Breast epithelium (tissue), 4 donors: ENCODE results near the gene KDM6A. TPM values are rescaled to one million over a fixed set of nuclear protein-coding genes. Genes with fewer than 3 reads are reported as not detected.
"Not testable (repeated sequence)": the region's sequence is repeated elsewhere in the genome, so short reads cannot be mapped to it uniquely, and the experiment has no call there.

ENCODE experiments used
- DNase-seq, 2 donors: peaks; one replicate each; pipeline ENCODE4 v3.0.0-alpha.2; 2019; ENCODE audit warnings: low spot score in 2 of 2
- H3K27ac ChIP-seq, 2 donors: fragments of 200-600 bp; sonication (generic) in 1 of 2; one replicate each; pipeline ENCODE4 v1.5.1; 2016 to 2019; ENCODE audit warnings: mild to moderate bottlenecking in 1 of 2
- H3K27me3 ChIP-seq, 2 donors: fragments of 200-600 bp; sonication (generic) in 1 of 2; one replicate each; pipeline versions ENCODE4 v1.5.1 to v1.6.0; 2017 to 2019; ENCODE audit warnings: control low read depth in 1 of 2, mild to moderate bottlenecking in 1 of 2
- H3K36me3 ChIP-seq: fragments of 200-600 bp; one replicate; pipeline ENCODE4 v1.5.1; 2019
- H3K4me1 ChIP-seq, 2 donors: fragments of 200-600 bp; sonication (generic); one replicate each; pipeline ENCODE4 v1.5.1; 2016 to 2019; ENCODE audit warnings: control low read depth in 1 of 2
- H3K4me3 ChIP-seq, 3 donors: fragments of 200-600 bp; sonication (generic); 1 replicate in 2 of 3; 2 replicates in 1 of 3; pipeline ENCODE4 v1.5.1; 2016 to 2019; ENCODE audit warnings: mild to moderate bottlenecking in 3 of 3, moderate library complexity in 2 of 3
- H3K9me3 ChIP-seq, 2 donors: fragments of 200-600 bp; sonication (generic) in 1 of 2; one replicate each; pipeline ENCODE4 v1.5.1; 2016 to 2019; ENCODE audit warnings: control low read depth in 1 of 2
- POLR2A ChIP-seq: fragments of 450-650 bp; IDR thresholded peaks from one replicate; pipeline ENCODE4 v1.6.1; 2016; ENCODE audit warnings: antibody characterized with exemption, mild to moderate bottlenecking, moderate library complexity
- POLR2AphosphoS5 ChIP-seq, 3 donors: sonication (generic); formaldehyde crosslinking; IDR thresholded peaks; one replicate each; pipeline ENCODE4 v1.6.1; 2017; ENCODE audit warnings: antibody characterized with exemption in 3 of 3
- intact Hi-C: fragments of 100-400 bp; cut with DNase I; formaldehyde crosslinking; loops from one replicate; pipeline ENCODE4 v1.15.1; 2023; ENCODE audit warnings: low total_unique reads
- total RNA-seq, 3 donors: library from RNA; depleted of rRNA; stranded (reverse); fragments of >200 nt; gene quantifications; one replicate each; pipeline ENCODE4 v1.1.0, GENCODE V29; 2016
- TF ChIP-seq, protein P1 (sequence below), 3 donors: fragments of 450-650 bp; IDR thresholded peaks; one replicate each; pipeline ENCODE4 v1.5.1; 2016 to 2017; ENCODE audit warnings: antibody characterized with exemption in 3 of 3, mild to moderate bottlenecking in 3 of 3, moderate library complexity in 3 of 3

The KDM6A gene
- total RNA-seq, 3 donors from 2014 or later, result 27.4 to 109 (median 65.5) TPM

DNA sequence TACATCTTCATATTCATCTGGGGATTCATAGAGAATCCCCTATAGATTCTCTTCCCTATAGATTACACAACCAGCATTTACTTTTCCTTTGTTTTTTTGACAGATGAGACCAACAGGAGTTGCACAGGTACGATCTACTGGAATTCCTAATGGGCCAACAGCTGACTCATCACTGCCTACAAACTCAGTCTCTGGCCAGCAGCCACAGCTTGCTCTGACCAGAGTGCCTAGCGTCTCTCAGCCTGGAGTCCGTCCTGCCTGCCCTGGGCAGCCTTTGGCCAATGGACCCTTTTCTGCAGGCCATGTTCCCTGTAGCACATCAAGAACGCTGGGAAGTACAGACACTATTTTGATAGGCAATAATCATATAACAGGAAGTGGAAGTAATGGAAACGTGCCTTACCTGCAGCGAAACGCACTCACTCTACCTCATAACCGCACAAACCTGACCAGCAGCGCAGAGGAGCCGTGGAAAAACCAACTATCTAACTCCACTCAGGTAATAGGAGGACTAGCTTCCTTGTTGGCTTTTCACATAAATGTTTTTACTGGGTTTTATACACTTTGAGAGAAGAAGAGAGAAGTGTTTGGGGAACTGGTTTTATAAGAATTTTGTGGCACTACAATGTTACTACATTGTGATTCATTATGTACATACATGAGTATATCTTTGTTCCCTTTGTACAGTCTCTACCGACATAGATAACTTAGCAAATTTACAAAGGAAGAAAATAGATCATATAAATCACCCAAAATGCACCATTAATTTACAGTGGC is 190.5 kb downstream of the KDM6A start:
- H3K4me3 ChIP-seq, result no peak overlapping the region
- DNase-seq, result no peak
- H3K27ac ChIP-seq, result no peak overlapping the region
- no peaks in the 10 kb centered on the region for H3K36me3 ChIP-seq
- no peaks in the 10 kb centered on the region for H3K27me3 ChIP-seq
- intact Hi-C loops, result no loop called here
- H3K4me1 ChIP-seq, result no peaks in the 10 kb centered on the region
- no peaks in the 10 kb centered on the region for H3K9me3 ChIP-seq
- TF ChIP-seq, protein P1, sequence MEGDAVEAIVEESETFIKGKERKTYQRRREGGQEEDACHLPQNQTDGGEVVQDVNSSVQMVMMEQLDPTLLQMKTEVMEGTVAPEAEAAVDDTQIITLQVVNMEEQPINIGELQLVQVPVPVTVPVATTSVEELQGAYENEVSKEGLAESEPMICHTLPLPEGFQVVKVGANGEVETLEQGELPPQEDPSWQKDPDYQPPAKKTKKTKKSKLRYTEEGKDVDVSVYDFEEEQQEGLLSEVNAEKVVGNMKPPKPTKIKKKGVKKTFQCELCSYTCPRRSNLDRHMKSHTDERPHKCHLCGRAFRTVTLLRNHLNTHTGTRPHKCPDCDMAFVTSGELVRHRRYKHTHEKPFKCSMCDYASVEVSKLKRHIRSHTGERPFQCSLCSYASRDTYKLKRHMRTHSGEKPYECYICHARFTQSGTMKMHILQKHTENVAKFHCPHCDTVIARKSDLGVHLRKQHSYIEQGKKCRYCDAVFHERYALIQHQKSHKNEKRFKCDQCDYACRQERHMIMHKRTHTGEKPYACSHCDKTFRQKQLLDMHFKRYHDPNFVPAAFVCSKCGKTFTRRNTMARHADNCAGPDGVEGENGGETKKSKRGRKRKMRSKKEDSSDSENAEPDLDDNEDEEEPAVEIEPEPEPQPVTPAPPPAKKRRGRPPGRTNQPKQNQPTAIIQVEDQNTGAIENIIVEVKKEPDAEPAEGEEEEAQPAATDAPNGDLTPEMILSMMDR (IDR thresholded peaks at IDR 0.05), result no peak
- TF ChIP-seq POLR2A (no peak), POLR2AphosphoS5 (IDR thresholded peaks at IDR 0.05) (no peak)

DNA sequence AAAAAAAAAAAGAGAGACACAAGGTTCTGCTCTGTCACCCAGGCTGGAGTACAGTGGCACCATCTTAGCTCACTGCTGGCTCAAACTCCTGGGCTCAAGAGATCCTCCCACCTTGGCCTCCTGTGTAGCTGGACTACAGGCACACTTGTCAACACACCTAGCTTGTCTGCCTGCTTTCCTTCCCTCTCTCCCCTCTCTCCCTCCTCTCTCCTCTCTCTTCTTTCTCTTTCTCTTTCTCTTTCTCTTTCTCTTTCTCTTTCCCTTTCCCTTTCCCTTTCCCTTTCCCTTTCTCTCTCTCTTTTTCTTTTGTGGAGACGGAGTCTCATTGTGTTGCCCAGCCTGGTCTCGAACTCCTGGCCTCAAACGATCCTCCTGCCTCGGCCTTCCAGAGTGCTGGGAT is 195.6 kb downstream of the KDM6A start:
- Histone ChIP-seq H3K4me3 (no peak overlapping the region), H3K4me1 (no peaks in the 10 kb centered on the region), H3K27ac (no peak overlapping the region), H3K27me3 (no peaks in the 10 kb centered on the region), H3K9me3 (no peaks in the 10 kb centered on the region), H3K36me3 (no peaks in the 10 kb centered on the region)
- no peak for DNase-seq
- intact Hi-C loops, result no loop called here
- TF ChIP-seq POLR2A (no peak), POLR2AphosphoS5 (IDR thresholded peaks at IDR 0.05) (no peak)
- TF ChIP-seq, protein P1 (IDR thresholded peaks at IDR 0.05), result no peak

DNA sequence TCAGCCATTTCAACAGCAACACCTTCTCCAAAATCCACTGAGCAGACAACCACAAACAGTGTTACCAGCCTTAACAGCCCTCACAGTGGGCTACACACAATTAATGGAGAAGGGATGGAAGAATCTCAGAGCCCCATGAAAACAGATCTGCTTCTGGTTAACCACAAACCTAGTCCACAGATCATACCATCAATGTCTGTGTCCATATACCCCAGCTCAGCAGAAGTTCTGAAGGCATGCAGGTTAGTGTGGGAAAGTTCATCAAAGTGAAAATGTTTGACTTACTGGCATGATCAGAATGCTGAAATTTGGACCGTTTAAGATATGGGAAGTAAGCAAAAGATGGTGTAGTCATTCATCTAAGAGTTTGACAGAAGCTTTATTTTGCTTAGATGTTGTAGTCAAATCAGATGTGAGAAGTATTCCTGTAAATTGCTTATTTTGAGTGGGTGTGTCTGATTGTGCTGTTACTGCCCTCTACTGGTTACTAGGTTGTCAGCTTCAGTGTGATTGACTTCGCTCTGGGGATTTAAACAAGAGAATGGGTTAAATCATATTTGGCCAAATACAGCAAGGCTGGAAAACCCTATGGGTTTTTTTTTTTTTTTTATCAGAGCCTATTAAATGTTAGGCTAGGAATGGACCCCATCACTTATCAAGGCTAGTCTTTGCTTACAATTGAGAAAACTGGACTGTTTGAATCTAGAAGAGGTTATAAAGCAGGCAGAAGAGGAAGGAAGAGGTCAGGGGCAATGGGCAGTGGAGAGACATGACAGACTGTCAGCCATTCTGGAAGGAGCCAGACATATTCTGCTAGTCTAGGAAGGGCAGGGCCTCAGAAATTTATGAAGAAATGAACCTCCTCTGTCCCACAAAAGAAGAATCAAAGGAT is 197.4 kb downstream of the KDM6A start:
- Histone ChIP-seq H3K4me3 (no peak overlapping the region), H3K36me3 (no peaks in the 10 kb centered on the region), H3K27me3 (no peaks in the 10 kb centered on the region), H3K27ac (no peak overlapping the region), H3K9me3 (no peaks in the 10 kb centered on the region), H3K4me1 (no peaks in the 10 kb centered on the region)
- intact Hi-C loops, result no loop called here
- DNase-seq, result no peak
- TF ChIP-seq, protein P1 (IDR thresholded peaks at IDR 0.05), result peak in 2 of 3 donors; percentile 27 to 40
- TF ChIP-seq POLR2AphosphoS5 (IDR thresholded peaks at IDR 0.05) (no peak), POLR2A (no peak)

DNA sequence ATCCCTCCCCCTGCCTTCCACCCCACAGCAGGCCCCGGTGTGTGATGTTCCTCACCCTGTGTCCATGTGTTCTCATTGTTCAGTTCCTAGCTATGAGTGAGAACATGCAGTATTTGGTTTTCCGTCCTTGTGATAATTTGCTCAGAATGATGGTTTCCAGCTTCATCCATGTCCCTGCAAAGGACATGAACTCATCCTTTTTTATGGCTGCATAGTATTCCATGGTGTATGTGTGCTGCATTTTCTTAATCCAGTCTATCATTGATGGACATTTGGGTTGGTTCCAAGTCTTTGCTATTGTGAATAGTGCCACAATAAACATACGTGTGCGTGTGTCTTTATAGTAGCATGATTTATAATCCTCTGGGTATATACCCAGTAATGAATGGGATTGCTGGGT is 200.0 kb downstream of the KDM6A start:
- intact Hi-C loops, H3K4me3 ChIP-seq, H3K27me3 ChIP-seq, H3K27ac ChIP-seq, H3K36me3 ChIP-seq, H3K4me1 ChIP-seq, DNase-seq, H3K9me3 ChIP-seq: not testable (repeated sequence)

DNA sequence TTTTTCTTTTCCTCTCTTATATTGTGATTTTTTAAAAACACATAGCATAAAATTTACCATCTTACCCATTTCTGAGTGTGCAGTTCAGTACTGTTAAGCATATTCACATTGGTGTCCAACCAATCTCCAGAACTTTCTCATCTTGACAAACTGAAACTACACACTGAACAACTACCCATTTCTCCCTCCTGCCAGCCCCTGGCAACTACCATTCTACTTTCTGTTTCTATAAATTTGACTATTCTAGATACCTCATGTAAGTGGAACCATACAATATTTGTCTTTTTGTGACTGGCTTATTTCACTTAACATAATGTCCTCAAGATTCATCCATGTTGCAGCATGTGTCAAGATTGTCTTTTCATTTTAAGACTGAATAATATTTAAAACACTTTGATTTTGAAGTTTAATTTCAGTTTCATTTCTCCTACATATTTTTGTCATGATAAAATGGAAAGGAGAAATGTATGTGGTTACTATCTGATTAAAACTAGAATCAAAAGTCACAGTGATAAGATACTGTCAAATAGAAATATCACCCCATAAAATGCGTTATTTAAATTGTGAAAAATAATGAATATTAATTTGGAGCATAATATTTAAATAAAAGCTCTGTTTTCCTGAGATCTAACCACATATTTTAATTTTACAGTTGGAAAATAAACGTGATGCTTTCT is 204.9 kb downstream of the KDM6A start:
- Histone ChIP-seq H3K36me3 (no peaks in the 10 kb centered on the region), H3K27ac (no peak overlapping the region)
- intact Hi-C loops, result no loop called here

More for the DNA sequence above, 204.9 kb downstream of the KDM6A start:
- H3K4me1 ChIP-seq, result no peaks in the 10 kb centered on the region
- H3K9me3 ChIP-seq, result no peaks in the 10 kb centered on the region
- no peaks in the 10 kb centered on the region for H3K27me3 ChIP-seq
- DNase-seq, result no peak
- H3K4me3 ChIP-seq, result no peak overlapping the region
- TF ChIP-seq POLR2A (no peak), POLR2AphosphoS5 (IDR thresholded peaks at IDR 0.05) (no peak)
- TF ChIP-seq, protein P1 (IDR thresholded peaks at IDR 0.05), result no peak
